Measurements from ENCODE around the gene TTC1. TPM values are rescaled to one million over a fixed set of nuclear protein-coding genes. Genes with fewer than 3 reads are reported as not detected.

Gene TTC1
- total and polyA plus RNA-seq, 2 of the 8 experiments (the other 6 are each of a cell fraction or from before 2014, with no cell fraction given): 25.1 to 63.9 TPM

GRCh38 chr5:160090059-160090458 lies 81.1 kb downstream of the TTC1 start (continued):
- TF ChIP-seq, protein P1, sequence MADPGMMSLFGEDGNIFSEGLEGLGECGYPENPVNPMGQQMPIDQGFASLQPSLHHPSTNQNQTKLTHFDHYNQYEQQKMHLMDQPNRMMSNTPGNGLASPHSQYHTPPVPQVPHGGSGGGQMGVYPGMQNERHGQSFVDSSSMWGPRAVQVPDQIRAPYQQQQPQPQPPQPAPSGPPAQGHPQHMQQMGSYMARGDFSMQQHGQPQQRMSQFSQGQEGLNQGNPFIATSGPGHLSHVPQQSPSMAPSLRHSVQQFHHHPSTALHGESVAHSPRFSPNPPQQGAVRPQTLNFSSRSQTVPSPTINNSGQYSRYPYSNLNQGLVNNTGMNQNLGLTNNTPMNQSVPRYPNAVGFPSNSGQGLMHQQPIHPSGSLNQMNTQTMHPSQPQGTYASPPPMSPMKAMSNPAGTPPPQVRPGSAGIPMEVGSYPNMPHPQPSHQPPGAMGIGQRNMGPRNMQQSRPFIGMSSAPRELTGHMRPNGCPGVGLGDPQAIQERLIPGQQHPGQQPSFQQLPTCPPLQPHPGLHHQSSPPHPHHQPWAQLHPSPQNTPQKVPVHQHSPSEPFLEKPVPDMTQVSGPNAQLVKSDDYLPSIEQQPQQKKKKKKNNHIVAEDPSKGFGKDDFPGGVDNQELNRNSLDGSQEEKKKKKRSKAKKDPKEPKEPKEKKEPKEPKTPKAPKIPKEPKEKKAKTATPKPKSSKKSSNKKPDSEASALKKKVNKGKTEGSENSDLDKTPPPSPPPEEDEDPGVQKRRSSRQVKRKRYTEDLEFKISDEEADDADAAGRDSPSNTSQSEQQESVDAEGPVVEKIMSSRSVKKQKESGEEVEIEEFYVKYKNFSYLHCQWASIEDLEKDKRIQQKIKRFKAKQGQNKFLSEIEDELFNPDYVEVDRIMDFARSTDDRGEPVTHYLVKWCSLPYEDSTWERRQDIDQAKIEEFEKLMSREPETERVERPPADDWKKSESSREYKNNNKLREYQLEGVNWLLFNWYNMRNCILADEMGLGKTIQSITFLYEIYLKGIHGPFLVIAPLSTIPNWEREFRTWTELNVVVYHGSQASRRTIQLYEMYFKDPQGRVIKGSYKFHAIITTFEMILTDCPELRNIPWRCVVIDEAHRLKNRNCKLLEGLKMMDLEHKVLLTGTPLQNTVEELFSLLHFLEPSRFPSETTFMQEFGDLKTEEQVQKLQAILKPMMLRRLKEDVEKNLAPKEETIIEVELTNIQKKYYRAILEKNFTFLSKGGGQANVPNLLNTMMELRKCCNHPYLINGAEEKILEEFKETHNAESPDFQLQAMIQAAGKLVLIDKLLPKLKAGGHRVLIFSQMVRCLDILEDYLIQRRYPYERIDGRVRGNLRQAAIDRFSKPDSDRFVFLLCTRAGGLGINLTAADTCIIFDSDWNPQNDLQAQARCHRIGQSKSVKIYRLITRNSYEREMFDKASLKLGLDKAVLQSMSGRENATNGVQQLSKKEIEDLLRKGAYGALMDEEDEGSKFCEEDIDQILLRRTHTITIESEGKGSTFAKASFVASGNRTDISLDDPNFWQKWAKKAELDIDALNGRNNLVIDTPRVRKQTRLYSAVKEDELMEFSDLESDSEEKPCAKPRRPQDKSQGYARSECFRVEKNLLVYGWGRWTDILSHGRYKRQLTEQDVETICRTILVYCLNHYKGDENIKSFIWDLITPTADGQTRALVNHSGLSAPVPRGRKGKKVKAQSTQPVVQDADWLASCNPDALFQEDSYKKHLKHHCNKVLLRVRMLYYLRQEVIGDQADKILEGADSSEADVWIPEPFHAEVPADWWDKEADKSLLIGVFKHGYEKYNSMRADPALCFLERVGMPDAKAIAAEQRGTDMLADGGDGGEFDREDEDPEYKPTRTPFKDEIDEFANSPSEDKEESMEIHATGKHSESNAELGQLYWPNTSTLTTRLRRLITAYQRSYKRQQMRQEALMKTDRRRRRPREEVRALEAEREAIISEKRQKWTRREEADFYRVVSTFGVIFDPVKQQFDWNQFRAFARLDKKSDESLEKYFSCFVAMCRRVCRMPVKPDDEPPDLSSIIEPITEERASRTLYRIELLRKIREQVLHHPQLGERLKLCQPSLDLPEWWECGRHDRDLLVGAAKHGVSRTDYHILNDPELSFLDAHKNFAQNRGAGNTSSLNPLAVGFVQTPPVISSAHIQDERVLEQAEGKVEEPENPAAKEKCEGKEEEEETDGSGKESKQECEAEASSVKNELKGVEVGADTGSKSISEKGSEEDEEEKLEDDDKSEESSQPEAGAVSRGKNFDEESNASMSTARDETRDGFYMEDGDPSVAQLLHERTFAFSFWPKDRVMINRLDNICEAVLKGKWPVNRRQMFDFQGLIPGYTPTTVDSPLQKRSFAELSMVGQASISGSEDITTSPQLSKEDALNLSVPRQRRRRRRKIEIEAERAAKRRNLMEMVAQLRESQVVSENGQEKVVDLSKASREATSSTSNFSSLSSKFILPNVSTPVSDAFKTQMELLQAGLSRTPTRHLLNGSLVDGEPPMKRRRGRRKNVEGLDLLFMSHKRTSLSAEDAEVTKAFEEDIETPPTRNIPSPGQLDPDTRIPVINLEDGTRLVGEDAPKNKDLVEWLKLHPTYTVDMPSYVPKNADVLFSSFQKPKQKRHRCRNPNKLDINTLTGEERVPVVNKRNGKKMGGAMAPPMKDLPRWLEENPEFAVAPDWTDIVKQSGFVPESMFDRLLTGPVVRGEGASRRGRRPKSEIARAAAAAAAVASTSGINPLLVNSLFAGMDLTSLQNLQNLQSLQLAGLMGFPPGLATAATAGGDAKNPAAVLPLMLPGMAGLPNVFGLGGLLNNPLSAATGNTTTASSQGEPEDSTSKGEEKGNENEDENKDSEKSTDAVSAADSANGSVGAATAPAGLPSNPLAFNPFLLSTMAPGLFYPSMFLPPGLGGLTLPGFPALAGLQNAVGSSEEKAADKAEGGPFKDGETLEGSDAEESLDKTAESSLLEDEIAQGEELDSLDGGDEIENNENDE (IDR thresholded peaks at IDR 0.05; ENCODE audit: insufficient replicate concordance, low read length): no peak
- TF ChIP-seq HDAC2 (IDR thresholded peaks at IDR 0.05; ENCODE audit: borderline replicate concordance in 1 of 2, low read depth in 2 of 2, low read length in 2 of 2) (no peak), EGR1 (IDR thresholded peaks at IDR 0.05; ENCODE audit: borderline replicate concordance, low read depth, low read length) (no peak), SP1 (IDR thresholded peaks at IDR 0.05; ENCODE audit: low read depth, low read length) (no peak), CHD1 (IDR thresholded peaks at IDR 0.05; ENCODE audit: low read depth, low read length) (no peak), RNF2 (IDR thresholded peaks at IDR 0.05; ENCODE audit: borderline replicate concordance, low read depth, low read length, missing control alignments, poor library complexity, severe bottlenecking) (no peak)
- TF ChIP-seq, protein P2, sequence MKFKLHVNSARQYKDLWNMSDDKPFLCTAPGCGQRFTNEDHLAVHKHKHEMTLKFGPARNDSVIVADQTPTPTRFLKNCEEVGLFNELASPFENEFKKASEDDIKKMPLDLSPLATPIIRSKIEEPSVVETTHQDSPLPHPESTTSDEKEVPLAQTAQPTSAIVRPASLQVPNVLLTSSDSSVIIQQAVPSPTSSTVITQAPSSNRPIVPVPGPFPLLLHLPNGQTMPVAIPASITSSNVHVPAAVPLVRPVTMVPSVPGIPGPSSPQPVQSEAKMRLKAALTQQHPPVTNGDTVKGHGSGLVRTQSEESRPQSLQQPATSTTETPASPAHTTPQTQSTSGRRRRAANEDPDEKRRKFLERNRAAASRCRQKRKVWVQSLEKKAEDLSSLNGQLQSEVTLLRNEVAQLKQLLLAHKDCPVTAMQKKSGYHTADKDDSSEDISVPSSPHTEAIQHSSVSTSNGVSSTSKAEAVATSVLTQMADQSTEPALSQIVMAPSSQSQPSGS (IDR thresholded peaks at IDR 0.05; ENCODE audit: low read length): no peak

Measured in H1 (cell line).